ENCODE measurements around the gene PLCB1. TPM values are rescaled to one million over a fixed set of nuclear protein-coding genes. Genes with fewer than 3 reads are reported as not detected.

PLCB1 gene
- total RNA-seq (2021) (11.3 to 18.5 TPM (median 17.5 TPM) in 3 replicates), Bru-seq, nascent RNA (percentile 62 among the genes with signal in this experiment)
- long read RNA-seq, experiment 1, full-length matches to known transcripts: 1 of 32 reads
- long read RNA-seq, experiment 1, partial matches to known transcripts: 9 of 32 reads
- long read RNA-seq, experiment 1, other reads (novel, unspliced or antisense): 22 of 32 reads
- long read RNA-seq, experiment 2, partial matches to known transcripts: 5 of 16 reads
- long read RNA-seq, experiment 2, other reads (novel, unspliced or antisense): 11 of 16 reads
- long read RNA-seq, experiment 3, partial matches to known transcripts: 1 of 3 reads
- long read RNA-seq, experiment 3, other reads (novel, unspliced or antisense): 2 of 3 reads

GRCh38 chr20:8131598-8132483 lies at the start of gene PLCB1:
Gene PLCB1 (plus strand): TSS chr20:8132266. CDS start chr20:8132652, 386 bp downstream.
- Mint-ChIP-seq H3K27ac (peak within 1 kb of the TSS; percentile 82; the same call in 1 of the 2 replicates), H3K36me3 (no peaks in the 10 kb centered on the region), H3K4me3 (peak within 1 kb of the TSS; percentile 84), H3K9me3 (no peaks in the 10 kb centered on the region), H3K4me1 (peaks cover 39% of the 10 kb centered on the region), H3K27me3 (ENCODE audit: low read depth) (peaks cover 41% of the 10 kb centered on the region)
- ChIA-PET CTCF (interaction anchor here (0.5 to 1.4 kb wide), 19 partner anchors 11 to 1260 kb away, joined by 3 to 9 read pairs (median 3); no protein-coding TSS in a partner anchor), POLR2A (no interaction called here)
- DNase-seq (ENCODE audit: low spot score) (peak; percentile 93), ATAC-seq (peak; percentile 94)
- no peak for TF ChIP-seq STAT6 (CRISPR knock-in tag; conservative IDR thresholded peaks at IDR 0.05; ENCODE audit: low read depth)
- TF ChIP-seq CREM (CRISPR knock-in tag; IDR thresholded peaks at IDR 0.05): no peak
- no peak for TF ChIP-seq ATF6 (CRISPR knock-in tag; IDR thresholded peaks at IDR 0.05)
- no peak for TF ChIP-seq GRHL2 (CRISPR knock-in tag; IDR thresholded peaks at IDR 0.05; ENCODE audit: insufficient replicate concordance, severe bottlenecking)
- no peak; the same call in 1 of the 2 replicates for TF ChIP-seq MAX (CRISPR knock-in tag; IDR thresholded peaks at IDR 0.05)
- TF ChIP-seq ZNF671 (CRISPR knock-in tag; IDR thresholded peaks at IDR 0.05): no peak
- peak; percentile 3; the same call in 1 of the 2 replicates for TF ChIP-seq HMGXB4 (CRISPR knock-in tag; IDR thresholded peaks at IDR 0.05)
- TF ChIP-seq ZNF263 (CRISPR knock-in tag; IDR thresholded peaks at IDR 0.05; ENCODE audit: low read depth): no peak
- TF ChIP-seq USF1 (CRISPR knock-in tag; IDR thresholded peaks at IDR 0.05): no peak
- no peak for TF ChIP-seq SOX15 (CRISPR knock-in tag; IDR thresholded peaks at IDR 0.05)
- TF ChIP-seq ZNF532 (CRISPR knock-in tag; IDR thresholded peaks at IDR 0.05; ENCODE audit: borderline replicate concordance): no peak
- no peak for TF ChIP-seq HMGA2 (CRISPR knock-in tag; IDR thresholded peaks at IDR 0.05)
- no peak for TF ChIP-seq PRRX2 (CRISPR knock-in tag; IDR thresholded peaks at IDR 0.05)
- TF ChIP-seq TEAD1 (CRISPR knock-in tag; IDR thresholded peaks at IDR 0.05): 0 out of 2 replicates have a peak, but pooled peaks have one; percentile 20
- no peak for TF ChIP-seq MLX (CRISPR knock-in tag; IDR thresholded peaks at IDR 0.05)
- TF ChIP-seq ZMAT4 (CRISPR knock-in tag; IDR thresholded peaks at IDR 0.05): no peak
- no peak for TF ChIP-seq SMAD4 (CRISPR knock-in tag; IDR thresholded peaks at IDR 0.05)
- no peak for TF ChIP-seq ZBTB43 (CRISPR knock-in tag; IDR thresholded peaks at IDR 0.05)
- TF ChIP-seq ZNF396 (CRISPR knock-in tag; IDR thresholded peaks at IDR 0.05; ENCODE audit: borderline replicate concordance): no peak
- no peak for TF ChIP-seq MYBL2 (CRISPR knock-in tag; IDR thresholded peaks at IDR 0.05)

Data from WTC11 (cell line).